GM19025 (cell line): ENCODE results near the gene LY6G6D.

Source experiments
- ATAC-seq: cut with Tn5 transposase; IDR thresholded peaks from one replicate; pipeline ENCODE4 v1.9.1; 2021; ENCODE audit warnings: mild to moderate bottlenecking, low read depth, moderate library complexity; ENCODE audit not compliant: unreplicated experiment

The LY6G6D gene

DNA sequence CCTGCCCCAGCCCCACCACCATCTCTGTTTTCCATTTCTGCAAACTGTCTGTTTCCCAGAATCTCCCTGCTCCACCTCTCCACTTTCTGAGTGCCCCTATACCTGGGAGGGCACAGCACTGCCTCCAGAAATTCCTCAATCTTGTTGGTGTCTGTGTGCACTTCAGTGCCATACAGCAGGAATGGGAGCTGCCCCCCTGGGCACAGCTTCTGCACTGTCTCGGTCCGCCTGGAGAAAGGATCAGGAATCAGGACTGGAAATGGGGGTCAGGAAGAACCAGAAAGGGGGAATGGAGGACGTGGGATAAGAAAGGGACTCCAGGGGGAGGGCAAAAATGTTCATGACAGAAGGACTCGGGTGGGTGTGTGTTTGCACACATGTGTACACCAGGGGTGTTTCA is 18.6 kb downstream of the LY6G6D start:
- ATAC-seq = no peak

DNA sequence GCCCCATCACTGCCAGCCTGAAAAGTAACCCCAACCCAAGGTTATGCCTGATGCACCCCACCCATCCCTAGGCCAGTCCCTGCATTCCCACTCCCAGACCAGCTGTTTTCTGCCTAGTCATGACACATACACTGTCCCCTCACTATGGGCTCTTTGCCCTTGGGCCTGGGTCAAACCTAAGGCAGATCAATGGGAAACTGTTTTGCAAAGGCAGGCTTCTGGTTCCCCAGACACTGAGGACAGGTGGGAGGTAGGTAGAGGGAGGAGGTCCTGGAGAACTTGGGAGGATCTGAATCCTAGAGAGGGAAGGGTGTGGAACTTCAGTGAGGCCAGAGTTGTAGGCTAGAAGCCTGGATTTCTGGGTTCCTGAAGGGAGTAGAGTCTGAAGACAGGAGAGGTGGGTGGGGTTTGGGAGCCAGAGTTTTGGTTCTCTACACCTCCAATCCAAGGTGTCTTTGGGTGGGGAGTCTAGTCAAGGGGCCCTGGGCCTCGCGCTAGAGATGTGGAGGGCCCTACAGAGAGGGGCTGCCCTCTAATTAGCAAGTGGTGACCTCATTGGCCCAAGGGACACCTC is 19.2 kb downstream of the LY6G6D start:
- no peak for ATAC-seq

DNA sequence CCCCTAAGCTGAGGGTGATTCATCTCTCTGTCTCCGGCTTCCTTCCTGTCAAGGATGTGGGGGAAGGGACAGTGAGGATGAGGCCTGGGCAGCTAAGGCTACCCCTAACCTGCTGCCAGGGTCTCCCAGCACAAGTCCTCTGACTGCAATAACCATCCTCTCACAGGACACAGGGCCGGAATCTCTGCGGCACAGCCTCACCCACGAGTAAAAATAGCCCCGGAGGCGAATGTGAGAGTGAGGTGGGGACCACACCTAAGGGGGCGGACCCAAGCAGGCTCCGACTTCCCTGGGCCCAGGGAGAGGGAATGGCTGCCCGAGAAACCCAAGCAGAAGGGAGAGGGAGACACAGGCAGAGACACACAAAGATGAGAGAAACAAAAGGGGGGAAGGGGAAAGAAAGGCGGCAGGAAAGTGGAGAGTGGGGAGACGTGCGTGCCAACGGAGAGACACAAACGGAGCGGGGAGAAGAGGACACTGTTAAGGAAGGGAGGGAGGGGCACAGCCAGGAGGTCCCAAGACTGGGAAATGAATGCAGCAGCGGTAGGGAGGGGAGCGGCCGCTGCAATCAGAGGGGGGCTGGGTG is 19.8 kb downstream of the LY6G6D start:
- peak; percentile 32 for ATAC-seq

DNA sequence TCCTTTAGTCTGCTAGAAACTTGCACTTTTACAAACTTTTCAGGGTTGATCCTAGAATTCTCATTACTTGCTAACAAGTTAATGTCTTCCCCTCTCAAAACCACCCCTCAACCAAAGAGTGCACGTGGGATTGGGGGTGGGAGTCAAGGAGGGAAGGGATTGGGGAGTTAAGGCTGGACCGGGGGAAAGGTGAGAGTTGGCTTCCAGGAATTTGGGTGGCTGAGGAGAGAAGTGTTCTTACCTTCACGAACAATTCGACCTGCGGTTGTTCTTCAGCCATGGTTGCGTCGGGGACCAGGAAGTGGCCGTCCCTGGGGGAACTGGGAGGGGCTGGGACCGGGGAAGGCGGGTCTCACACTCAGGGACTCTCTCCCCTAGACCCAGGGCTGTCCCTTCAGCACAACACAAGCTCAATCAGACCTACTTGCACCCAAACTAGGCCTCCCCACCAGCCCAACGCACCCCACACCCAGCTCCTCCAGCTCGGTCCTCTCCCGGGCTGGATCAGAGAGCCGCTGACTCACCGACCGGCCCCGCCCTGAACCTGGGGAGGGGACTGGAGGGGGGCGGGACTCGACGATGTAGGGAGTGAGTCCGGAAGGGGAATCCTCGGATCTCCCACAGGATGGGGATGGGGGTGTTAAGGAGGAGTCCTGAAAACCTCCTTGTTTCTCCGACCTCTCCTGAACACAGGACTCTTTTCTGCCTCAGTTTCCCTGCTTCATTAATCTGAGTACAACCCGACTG is 21.0 kb downstream of the LY6G6D start, which contains the start of gene CLIC1:
Gene CLIC1, minus strand, starts transcription at position 510 of the 747 bp plus-strand sequence. Its CDS starts 230 bp downstream, at position 280.
- no peak for ATAC-seq

DNA sequence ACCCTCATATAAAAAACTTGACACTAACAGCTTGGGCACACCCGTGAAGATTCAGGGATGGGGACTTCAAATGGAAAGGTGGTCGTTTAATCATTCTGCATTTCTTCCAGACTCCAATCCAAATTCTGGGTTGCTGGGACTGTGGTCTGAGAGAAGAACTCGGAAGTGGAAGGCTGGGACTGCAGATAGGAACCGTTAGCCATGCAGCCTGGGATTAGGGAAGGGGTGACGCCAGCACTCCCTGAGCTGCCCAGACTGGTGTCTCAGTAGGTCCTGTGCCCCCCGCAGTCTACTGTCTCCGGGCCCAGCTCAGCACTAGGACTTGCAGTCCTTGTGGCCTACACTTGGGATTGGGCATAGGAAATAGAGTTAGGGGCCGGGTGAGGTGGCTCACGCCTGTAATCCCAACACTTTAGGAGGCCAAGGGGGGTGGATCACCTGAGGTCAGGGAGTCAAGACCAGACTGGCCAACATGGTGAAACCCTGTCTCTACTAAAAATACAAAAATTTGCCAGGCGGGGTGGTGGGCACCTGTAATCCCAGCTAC is 21.7 kb downstream of the LY6G6D start:
- no peak for ATAC-seq

DNA sequence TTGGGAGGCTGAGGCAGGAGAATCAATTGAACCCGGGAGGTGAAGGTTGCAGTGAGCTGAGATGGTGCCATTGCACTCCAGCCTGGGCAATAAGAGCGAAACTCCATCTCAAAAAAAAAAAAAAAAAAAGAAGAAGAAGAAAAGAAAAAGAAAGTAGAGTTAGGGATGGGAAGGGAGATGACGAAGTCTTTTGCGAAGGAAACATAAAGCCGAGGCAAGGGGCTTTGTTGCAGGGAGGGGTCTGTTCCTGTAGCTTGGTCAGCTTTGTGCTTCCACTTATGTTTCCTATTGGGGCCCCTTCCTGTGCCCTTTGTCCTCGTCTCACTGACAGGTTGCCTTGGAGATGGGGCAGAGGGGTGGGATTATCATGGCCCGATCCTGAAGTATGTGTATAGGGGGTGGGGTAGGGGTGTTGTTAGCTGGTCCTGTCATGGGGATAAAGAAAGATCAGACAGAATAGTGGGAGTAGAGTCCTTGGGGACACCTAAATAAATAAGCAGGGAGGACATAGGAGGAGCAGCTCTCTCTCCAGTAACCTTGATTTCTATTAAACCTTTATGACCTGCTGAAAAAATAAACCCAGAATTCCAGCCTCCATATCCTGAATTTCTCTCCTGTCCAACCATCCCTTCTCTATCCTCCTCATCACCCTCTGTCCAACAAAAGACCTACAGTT is 22.3 kb downstream of the LY6G6D start:
- ATAC-seq = no peak

DNA sequence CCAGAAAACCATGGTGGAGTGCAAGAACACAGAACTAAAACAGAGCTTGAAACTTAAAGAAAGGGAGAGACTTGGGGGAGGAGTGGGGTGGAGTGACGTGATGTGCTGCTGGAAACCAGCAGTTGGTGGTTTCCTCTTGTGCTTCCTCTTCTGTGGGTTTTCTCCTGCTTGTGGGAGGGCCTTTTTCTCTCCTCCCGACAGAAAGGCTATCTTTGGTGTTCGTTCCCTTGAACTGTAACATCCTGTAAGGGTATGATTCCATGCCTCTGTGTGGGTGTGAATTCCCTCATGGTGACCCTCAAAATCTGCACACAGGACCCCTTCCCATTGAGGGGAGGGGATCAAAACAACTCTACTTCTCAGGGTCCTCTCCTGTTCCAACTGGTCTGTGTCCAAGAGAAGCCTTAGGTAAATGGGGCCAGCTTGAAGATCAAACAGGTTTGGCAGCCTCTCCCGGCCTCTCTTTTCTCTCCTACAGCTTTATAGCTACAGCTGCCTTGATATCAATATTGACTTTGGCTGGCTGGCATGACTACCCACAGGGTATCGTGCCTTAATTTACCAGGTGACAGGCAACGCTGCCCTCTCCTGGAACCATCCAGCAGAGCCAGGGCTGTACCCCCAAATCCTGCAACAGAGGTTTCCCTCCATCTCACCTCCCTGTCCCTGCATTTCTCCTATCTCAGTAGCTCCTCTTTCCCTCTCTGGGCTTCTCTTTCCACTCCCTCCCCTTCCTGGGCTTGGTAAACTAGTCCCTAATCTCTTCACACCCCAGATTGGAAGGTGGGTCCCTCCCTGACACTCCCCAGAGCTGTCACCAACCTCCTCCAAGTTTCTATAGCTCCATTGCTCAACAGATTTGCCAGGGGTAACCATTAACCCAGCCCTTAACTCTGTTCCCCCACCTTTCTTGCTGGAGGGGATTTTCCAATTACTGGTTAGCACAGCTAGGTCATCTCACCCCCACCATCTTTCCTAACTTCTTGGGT is 23.1 kb downstream of the LY6G6D start:
- ATAC-seq = no peak

DNA sequence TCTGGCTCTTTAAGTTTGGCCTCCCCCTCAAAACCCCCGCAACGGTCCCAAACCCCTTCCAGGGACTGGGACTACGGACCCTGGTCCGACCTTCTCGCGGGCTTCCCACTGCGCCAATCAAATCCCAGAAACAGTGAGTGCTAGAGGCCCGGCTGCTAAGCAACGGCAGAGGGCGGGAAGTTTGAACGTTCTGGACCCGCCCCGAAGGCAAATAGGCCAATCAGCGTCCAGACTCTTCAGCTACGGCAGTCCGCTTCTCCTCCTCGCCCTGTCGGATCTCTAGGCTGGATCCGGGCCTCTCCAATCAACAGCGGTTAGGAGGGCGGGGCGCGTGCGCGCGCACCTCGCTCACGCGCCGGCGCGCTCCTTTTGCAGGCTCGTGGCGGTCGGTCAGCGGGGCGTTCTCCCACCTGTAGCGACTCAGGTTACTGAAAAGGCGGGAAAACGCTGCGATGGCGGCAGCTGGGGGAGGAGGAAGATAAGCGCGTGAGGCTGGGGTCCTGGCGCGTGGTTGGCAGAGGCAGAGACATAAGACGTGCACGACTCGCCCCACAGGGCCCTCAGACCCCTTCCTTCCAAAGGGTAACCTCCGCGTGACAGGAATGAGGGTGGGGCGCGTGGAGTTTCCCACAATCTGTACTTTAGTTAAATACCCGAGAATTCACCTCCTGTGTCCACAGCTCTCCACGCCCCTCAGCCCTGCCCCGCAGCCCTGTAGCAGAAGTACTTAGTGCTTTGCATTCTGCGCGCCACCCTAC is 24.7 kb downstream of the LY6G6D start, which contains the start of gene MSH5:
Gene MSH5, plus strand, starts transcription at position 367 of the 758 bp plus-strand sequence. CDS start 462 bp downstream, outside the sequence.
- ATAC-seq = peak; percentile 64

DNA sequence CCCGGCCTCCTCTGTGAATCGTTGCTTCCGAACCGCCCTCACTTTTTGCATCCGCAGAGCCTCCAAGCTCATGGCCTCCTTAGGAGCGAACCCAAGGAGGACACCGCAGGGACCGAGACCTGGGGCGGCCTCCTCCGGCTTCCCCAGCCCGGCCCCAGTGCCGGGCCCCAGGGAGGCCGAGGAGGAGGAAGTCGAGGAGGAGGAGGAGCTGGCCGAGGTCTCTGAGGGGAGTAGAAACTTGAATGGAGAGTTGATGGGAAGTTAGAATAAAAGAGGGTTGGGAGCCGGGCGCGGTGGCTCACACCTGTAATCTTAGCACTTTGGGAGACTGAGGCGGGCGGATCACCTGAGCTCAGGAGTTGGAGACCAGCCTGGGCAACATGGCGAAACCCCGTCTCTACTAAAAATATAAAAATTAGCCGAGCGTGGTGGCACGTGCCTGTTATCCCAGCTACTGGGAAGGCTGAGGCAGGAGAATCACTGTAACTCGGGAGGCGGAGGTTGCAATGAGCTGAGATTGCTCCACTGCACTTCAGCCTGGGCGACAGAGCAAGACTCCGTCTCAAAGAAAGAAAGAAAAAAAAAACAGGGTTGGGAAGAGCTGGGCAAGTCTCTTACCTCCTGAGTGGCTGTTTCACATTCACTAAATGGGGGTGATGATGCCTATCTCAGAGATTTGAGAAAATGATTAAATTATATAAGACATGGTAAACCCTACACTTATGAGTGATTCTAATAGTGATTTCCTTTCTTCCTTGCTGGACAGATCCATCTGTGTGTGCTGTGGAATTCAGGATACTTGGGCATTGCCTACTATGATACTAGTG is 25.5 kb downstream of the LY6G6D start:
- ATAC-seq = no peak

DNA sequence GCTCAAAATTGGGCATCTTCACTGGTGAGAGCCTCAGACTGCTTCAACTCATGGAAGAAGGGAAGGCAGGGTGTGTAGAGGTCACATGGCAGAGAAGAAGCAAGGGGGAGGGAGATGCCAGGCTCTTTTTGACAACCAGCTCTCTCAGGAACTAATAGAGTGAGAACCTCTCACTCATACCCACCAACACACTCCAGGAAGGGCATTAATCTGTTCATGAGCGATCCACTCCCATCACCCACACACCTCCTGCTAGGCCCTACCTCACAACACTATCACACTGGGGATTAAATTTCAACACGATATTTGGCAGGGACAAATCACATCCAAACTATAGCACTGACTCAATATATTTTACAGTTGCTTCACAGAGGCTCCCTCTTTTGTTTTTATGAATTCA is 26.7 kb downstream of the LY6G6D start:
- no peak for ATAC-seq

DNA sequence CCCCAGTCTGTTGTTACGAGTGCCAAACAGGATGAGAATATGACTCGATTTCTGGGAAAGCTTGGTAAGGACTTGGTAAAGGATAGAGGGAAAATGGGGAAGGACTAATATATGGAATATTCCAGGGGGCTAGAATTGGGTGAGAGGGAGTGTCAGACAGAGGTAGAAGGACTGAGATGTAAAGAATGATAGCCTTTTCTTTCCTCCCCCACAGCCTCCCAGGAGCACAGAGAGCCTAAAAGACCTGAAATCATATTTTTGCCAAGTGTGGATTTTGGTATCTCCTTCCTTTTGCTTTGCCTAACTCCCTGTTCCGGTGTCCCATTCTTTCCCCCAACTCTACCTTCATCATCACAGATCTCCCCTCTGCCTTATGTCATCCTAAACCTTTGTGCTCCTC is 27.7 kb downstream of the LY6G6D start:
- ATAC-seq = no peak

DNA sequence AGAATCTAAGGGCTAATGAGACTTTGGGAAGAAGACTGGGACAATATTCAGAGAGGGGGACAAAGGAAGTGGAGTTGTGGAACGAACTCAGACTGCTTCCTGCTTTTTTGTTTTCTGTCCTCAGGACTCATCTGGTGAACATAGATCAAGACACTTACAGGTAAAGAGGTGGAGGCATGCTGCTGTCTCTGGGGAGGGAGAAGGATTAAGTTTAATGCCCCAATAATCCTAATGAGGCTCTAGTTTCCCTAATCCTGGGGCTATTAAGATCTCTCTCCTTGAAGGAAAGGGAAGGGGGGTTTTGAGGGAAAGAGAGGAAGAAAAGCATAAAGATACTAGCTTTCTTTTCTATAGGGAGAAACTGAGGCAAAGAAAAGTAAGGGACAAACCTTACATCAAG is 29.3 kb downstream of the LY6G6D start:
- ATAC-seq = no peak

DNA sequence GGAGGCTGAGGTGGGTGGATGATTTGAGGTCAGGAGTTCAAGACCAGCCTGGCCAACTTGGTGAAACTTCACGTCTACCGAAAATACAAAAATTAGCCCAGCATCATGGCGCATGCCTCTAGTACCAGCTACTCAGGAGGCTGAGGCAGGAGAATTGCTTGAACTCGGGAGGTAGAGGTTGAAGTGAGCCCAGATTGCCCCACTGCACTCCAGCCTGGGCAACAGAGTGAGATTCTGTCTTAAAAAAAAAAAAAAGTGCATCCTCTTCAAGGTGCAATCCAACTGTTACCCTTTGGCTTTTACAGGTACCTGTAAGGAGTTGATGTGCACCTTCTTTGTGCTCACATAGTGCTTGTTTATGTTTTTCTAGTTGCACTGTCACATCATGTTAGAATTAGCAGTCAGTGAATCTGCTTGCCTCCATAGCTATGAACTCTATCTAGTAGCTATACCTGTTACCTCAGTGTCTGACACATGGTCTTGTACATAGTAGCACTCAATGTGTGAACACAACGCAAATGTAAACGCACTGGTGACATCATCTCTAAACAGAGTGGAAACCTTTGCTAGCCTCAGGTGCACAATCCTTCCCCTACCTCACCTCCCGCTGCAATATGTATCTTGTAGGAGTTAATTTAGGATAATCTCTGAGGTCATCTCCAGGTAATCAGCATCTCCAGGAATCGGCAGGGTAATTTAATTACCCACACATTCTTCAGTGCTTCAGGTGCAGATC is 34.3 kb downstream of the LY6G6D start:
- ATAC-seq = no peak

DNA sequence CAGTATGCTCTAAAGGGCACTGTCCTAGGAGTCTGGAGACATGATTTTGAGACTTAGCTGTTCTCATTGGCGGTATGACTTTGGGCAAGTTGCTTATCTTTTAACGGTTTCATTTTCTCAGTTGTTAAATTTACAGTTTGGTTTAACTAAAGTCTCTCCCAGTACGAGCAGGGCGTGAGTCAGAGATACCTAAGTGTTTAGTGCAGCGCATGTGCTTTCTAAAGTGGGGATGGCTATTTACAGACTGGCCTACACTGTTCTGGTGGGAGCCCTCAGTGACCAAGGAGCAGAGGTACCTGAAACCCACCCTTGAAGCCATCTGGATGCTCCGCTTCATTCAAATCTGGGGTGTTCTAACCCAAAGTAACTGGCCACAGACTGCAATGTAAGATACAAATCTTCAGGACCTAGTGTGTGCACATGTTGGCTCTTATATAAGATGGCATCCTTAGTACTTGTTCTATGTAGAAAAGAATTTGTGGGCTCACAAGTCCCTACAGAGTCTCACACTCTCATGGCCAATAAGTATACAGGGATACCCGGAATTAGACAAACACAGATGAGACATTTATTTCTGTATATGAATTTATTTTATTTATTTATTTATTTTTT is 35.4 kb downstream of the LY6G6D start:
- no peak for ATAC-seq

DNA sequence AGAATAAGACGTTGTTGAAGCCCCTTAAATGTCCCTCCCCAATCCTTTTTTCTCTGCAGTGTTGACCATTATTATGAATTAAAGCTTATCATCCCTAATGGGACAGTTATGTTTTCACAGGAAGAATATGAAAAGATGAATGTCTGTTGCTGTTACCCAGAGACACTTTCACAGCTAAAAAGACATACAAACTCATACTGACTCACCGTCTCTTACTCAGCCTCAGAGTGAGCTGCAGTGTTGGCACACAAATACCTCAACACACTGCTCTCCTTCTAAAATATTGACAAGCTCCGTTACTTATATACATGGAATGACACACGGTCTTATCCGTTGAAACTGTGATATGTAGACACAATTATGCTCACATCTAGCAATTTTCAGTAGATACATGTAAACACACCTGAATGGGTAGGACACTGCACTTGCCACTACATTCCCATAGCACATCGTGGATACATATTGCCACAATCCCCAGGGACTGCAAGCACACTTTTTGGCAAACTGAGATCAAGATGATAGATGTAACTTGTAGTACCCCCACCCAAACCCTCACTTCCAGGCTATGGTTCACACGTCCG is 37.7 kb downstream of the LY6G6D start:
- ATAC-seq = no peak

DNA sequence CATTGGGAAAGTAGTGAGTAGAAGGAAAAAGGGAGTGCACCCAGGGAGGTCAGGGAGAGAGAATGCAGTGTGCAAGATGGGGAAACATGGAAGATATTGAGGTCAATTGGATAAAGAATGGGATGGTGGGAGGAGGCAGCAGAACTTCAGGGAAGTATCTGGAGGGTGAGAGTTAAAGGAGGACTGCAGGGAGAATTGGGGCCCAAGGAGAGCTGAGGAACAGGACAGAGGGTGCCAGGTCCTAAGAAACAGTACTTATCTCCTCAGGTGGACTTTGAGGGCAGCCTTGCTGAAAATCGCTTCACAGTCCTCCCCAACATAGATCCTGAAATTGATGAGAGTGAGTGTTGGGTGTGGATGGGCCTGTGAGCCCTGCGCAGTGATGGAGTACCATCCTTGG is 43.1 kb downstream of the LY6G6D start:
- ATAC-seq = no peak

DNA sequence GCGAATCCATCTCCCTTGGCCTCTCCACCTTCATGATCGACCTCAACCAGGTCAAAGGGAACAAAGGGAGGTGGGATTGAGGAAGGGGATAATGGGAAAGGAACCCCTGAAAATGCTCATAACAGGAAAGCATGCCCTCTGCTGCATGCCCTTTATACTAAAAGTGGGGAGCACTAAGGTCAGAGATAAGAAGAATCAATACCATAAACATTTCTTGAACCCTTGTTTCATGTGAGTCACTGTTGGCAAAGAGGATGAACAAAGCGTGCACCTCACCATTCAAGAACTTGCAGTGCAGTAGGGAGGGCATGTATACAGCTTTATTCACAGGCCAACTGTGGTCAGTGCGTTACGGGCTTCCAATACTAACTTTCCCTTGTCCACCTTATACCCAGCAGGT is 45.6 kb downstream of the LY6G6D start:
- no peak for ATAC-seq
